BJ (cell line): ENCODE results near the gene NELL1. TPM values are rescaled to one million over a fixed set of nuclear protein-coding genes. Genes with fewer than 3 reads are reported as not detected.

Experiments
- CTCF ChIA-PET: fragments of 350-600 bp; formaldehyde crosslinking; extraction: SDS; loops from one replicate; lab custom pipeline; 2021; ENCODE audit warnings: antibody characterized with exemption, inconsistent platforms; lab: Yijun Ruan, JAX
- POLR2A ChIA-PET: fragments of 300-600 bp; sonication (Branson Sonifier 250); formaldehyde crosslinking; extraction: SDS; loops from one replicate; lab custom pipeline; 2021; ENCODE audit warnings: antibody characterized with exemption; lab: Charles Lee
- DNase-seq: peaks from one replicate; pipeline ENCODE4 v3.0.0-alpha.2; 2011; ENCODE audit warnings: low read depth
- H3K27me3 ChIP-seq: 2 replicates; pipeline ENCODE4 v1.6.0; 2011; ENCODE audit warnings: low read length; ENCODE audit not compliant: control insufficient read depth, insufficient read depth
- H3K36me3 ChIP-seq: 2 replicates; pipeline ENCODE4 v1.5.1; 2011; ENCODE audit warnings: low read length; ENCODE audit not compliant: control insufficient read depth, insufficient read depth
- H3K4me3 ChIP-seq: 2 replicates; pipeline ENCODE4 v1.5.1; 2011; ENCODE audit warnings: low read depth, mild to moderate bottlenecking, control low read depth, low read length
- CTCF ChIP-seq: IDR thresholded peaks from 2 replicates; pipeline ENCODE4 v1.5.1; 2011; ENCODE audit warnings: low read depth, mild to moderate bottlenecking, control low read depth, inconsistent platforms, low read length, moderate library complexity; ENCODE audit not compliant: insufficient read depth
- polyA plus RNA-seq: library from polyadenylated mRNA; depleted of rRNA; stranded (reverse); fragments of >200 nt; gene quantifications from 2 replicates; pipeline ENCODE4 v1.2.3, GENCODE V29; 2011

NELL1 gene
- polyA plus RNA-seq, 1 experiment: not detected

DNA sequence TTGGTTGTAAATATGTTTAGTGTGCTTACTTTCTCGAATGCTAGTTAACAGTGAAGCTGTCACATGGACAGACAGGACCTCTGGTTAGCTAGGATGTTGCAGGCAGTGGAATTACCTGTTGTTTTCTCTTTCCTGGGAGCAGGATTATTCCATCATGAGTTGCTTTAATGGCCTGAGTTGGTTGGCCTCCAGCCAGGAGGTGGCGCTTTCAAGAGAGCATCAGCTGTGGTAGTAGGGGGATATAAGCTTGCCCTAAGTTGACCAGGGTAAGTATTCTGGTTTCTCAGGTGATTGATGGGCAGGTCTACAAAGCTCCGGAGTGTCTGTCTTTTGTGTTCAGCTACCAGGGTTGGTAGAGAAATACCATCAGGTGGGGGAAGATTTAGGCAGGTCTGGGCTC is 43.5 kb downstream of the NELL1 start:
- no peak overlapping the region for H3K4me3 ChIP-seq
- ChIA-PET CTCF (interaction anchor here (1.3 kb wide), 1 partner anchor 66 kb away, joined by 3 read pairs; no protein-coding TSS in a partner anchor), POLR2A (no interaction called here)

GRCh38 chr11:20715464-20715863 is 46.1 kb downstream of the NELL1 start:
- ChIA-PET CTCF (no interaction called here), POLR2A (no interaction called here)
- H3K27me3 ChIP-seq: no peaks in the 10 kb centered on the region
- DNase-seq: no peak
- no peak for TF ChIP-seq CTCF
- H3K4me3 ChIP-seq: no peak overlapping the region
- no peaks in the 10 kb centered on the region for H3K36me3 ChIP-seq

More for the DNA sequence above, 43.5 kb downstream of the NELL1 start:
- no peak for DNase-seq
- no peak for TF ChIP-seq CTCF
- no peaks in the 10 kb centered on the region for H3K36me3 ChIP-seq
- no peaks in the 10 kb centered on the region for H3K27me3 ChIP-seq

GRCh38 chr11:20715931-20716330 is 46.5 kb downstream of the NELL1 start:
- CTCF ChIA-PET: no interaction called here
- DNase-seq: no peak
- H3K36me3 ChIP-seq: no peaks in the 10 kb centered on the region

DNA sequence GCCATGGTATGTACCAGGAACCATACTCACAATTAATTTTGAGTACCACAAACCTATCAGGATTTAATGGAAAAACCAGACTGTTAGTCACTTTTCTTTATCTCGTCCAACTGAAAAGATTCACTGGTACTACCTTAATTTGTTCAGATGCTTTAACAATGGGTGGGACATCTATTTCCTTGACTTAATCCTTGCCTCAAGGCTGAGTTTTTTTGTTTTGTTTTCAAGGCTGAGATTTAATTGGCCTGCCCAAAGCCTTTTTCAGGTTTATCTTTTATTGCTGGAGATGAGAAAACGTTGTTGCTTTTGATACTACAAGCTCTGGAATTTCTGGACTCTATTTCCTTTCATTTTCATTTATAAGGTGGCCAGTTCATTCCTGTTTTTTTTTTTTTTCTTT is 50.4 kb downstream of the NELL1 start:
- no peak for DNase-seq
- Histone ChIP-seq H3K36me3 (no peaks in the 10 kb centered on the region), H3K27me3 (no peaks in the 10 kb centered on the region), H3K4me3 (no peak overlapping the region)
- CTCF ChIA-PET: no interaction called here
- no peak for TF ChIP-seq CTCF
- POLR2A ChIA-PET: no interaction called here

More at GRCh38 chr11:20715931-20716330, 46.5 kb downstream of the NELL1 start:
- no peaks in the 10 kb centered on the region for H3K27me3 ChIP-seq
- POLR2A ChIA-PET: no interaction called here
- TF ChIP-seq CTCF: no peak
- no peak overlapping the region for H3K4me3 ChIP-seq

DNA sequence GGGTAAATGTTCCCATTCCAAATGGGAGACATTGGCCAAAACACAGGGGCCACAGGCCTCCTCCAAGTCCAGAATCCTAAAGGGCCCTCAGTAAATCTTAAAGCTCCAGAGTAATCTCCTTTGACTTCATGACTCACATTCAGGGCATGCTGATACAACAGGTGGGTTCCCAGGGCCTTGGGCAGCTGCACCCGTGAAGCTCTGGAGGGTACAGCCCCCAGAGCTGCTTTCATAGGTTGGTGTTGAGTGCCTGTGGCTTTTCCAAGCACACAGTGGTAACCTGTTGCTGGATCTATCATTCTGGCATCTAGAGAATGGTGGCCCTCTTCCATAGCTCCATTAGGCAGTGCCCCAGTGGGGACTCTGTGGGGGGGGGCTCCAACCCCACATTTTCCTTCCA is 54.0 kb downstream of the NELL1 start:
- CTCF ChIA-PET: no interaction called here
- POLR2A ChIA-PET: no interaction called here
- no peak for DNase-seq
- no peak for TF ChIP-seq CTCF
- Histone ChIP-seq H3K27me3 (no peaks in the 10 kb centered on the region), H3K36me3 (no peaks in the 10 kb centered on the region), H3K4me3 (no peak overlapping the region)
